HG03196 (cell line): Measurements from ENCODE around the gene MLXIP.
"Not testable (repeated sequence)": the region's sequence is repeated elsewhere in the genome, so short reads cannot be mapped to it uniquely, and the experiment has no call there.

Experiments used
- ATAC-seq: cut with Tn5 transposase; IDR thresholded peaks from one replicate; pipeline ENCODE4 v1.9.1; 2021; ENCODE audit not compliant: unreplicated experiment

MLXIP gene

DNA sequence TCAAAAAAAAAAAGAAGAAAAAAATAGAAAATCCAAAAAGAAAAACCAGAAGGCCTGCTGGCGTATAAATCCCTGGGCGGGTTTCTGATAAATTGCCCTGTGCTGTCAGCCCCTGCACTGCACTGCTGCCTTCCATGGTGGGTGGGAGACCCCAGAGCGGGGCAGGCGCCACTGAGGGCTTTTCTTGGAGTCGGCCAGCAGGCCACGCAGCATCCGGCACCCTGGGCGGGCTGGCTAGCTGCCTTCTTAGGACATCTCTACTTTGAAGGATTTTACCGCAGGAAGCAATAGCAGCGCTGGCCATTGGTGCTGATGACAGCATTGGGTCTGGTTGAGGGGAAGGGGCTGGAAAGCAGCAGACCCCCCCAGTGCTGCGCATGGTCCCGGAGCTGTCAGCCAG, 66.3 kb downstream of the MLXIP start:
- no peak for ATAC-seq

- no peak for ATAC-seq
Observed at GRCh38 chr12:122145505-122146330, 67.2 kb downstream of the MLXIP start.

GRCh38 chr12:122147514-122148290, 69.1 kb downstream of the MLXIP start:
- ATAC-seq, result no peak

DNA sequence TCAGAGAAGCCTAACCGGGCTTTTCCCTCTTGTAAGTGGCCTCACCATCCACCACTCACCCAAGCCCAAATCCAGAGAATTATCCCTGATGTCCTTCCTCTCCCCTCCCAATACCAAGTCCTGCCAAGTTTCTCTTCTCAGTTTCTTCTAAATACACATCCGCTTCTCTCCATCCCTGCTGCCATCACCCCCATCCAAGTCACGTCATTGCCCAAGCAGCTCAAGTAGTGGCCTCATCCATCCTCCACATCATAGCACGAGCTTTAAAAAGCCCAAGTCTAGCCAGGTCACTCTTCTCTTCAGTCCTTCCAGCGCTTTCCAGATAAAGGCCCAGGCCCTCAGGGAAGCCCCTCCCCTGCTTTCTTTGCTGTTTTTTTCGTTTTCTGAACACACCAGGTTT, 70.1 kb downstream of the MLXIP start:
- no peak for ATAC-seq

DNA sequence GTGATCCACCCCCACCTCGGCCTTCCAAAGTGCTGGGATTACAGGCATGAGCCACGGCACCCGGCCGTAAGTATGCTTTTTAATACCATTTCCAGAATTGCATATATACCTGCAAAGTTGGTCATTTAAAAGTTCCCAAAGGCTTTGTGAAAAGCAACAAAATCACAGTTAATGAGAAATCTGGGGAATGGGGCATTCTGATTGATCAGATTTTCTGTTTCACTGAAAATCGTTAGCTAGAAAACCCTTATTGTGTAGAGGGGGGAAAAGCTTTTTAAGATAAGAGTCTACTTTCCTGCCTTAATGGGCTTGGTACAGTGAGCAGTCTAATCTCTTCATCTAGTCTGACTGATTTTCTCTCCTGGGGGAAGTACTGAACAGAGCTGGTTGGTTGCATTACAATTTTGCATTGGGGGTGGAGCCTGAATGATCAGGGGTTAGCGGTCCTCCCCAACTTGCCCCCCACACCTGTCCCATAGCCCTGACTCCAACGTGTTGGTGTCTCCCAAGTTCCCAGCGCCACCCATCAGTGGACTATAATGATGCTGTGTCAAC, 71.6 kb downstream of the MLXIP start:
- no peak for ATAC-seq

DNA sequence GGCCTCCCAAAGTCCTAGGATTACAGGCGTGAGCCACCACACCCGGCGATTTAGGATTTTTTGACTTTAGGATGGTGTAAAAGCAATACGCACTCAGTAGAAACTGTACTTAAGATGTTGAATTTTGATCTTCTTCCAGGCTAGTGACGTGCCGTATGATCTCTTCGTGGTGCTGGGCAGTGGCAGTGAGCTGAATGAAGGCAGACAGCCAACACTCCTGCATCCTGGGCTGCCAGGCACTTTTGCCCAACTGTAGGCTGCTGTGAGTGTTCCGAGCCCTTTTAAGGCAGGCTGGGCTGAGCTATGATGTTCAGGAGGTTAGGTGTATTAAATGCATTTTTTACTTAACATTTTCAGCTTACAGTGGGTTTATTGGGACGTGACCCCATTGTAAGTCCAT, 74.2 kb downstream of the MLXIP start:
- no peak for ATAC-seq

DNA sequence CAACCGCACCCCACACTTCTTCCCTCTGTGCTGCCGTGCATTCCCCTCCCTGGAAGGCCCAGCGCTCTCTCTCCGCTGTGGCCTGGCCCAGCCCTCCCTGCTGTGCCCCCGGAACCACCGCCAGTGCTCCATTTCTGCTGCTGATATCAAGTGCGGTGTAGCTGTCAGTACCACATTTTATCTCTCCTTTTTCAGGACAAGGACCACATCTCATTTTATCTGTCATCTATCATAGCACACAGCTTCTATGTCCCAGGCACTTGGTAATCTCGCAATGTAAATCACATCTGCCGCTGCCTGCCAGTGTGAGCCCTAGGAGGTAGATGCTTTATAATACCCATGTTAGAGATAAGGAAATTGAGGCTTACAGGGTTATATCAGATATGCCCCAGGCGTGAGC, 77.1 kb downstream of the MLXIP start:
- no peak for ATAC-seq

DNA sequence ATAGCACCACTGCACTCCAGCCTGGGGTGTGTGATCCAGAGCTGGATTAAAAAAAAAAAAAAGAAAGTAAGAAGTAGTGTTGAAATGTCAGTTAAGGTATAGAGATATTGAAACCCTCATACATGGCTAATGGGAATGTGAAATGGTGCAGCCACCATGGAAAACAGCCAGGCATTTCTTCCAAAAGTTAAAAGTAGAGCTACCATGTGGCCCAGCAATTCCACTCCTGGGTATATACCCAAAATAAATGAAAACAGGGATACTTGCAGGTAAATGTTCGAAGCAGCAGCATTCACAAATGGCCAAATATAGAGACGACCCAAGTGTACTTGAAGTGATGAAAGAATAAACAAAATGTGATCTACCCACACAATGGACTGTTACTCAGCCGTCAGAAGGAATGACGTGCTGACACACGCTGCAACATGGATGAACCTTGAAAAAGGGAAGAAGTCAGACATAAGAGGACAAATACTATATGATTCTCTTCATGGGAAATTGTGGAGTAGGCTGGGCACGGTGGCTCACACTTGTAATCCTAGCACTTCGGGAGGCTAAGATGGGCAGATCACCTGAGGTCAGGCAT, 80.2 kb downstream of the MLXIP start:
- no peak for ATAC-seq

GRCh38 chr12:122159882-122160281, 81.3 kb downstream of the MLXIP start:
- ATAC-seq, result no peak

- no peak for ATAC-seq
Observed at GRCh38 chr12:122160761-122161160, 82.2 kb downstream of the MLXIP start.

- ATAC-seq, result no peak
Observed at GRCh38 chr12:122161682-122162081, 83.1 kb downstream of the MLXIP start.

GRCh38 chr12:122162976-122163375, 84.4 kb downstream of the MLXIP start:
- no peak for ATAC-seq

GRCh38 chr12:122166422-122167349, 88.1 kb downstream of the MLXIP start:
- no peak for ATAC-seq

DNA sequence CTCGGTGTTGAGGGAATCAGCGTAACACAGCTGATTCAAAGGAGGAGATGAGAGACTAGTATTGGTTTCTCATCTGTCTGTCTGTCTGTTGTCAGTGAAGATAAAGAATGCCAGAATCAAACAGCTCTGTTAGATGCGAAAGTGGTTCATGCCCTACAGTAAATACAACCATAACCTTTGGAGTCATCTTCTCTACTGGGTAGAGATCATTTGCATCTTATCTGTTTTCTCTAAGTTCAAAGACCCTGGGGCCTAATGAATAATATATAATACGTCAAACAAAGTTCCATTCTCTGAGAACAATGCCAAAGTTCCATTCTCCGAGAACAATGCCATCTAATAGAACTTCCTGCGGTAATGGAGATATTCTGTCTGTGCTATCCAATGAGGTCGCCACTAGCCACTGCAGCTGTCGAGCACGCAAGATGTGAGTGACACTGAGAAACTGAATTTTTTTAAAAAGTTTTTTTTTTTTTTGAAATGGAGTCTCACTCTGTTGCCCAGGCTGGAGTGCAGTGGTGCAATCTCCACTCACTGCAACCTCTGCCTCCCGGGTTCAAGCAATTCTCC, 88.9 kb downstream of the MLXIP start:
- ATAC-seq, result no peak

DNA sequence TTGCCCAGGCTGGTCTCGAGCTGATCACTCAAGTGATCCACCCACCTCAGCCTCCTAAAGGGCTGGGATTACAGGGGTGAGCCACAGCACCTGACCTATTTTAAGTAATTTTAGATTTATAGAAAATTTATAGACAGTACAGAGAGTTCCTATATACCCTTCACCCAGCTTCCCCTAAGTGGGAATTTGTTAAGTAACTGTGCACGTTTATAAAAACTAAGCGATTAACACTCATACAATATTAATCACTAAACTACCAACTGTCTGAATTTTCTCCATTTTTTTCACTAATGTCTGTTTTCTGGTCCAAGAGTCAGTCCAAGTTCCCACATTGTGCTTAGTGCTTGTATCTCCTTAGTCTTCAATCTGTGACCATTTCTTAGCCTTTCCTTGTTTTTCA, 89.9 kb downstream of the MLXIP start:
- ATAC-seq, result no peak

DNA sequence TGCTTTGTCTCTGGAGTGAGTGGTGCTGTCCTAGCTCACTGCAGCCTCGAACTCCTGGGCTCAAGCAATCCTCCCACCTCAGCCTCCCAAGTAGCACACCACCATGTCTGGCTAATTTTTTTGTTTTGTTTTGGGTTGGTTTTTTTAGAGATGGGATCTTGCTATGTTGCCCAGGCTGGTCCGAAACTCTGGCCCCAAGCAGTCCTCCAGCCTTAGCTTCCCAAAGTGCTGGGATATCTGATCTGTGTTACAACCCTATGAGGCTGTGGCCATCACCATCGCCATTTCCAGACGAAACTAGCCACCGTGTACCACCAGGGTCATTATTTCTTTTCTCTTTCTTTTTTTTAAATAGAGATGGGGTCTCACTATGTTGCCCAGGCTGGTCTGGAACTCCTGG, 92.8 kb downstream of the MLXIP start:
- ATAC-seq, result no peak

- no peak for ATAC-seq
Observed at GRCh38 chr12:122172262-122172939, 93.8 kb downstream of the MLXIP start.

DNA sequence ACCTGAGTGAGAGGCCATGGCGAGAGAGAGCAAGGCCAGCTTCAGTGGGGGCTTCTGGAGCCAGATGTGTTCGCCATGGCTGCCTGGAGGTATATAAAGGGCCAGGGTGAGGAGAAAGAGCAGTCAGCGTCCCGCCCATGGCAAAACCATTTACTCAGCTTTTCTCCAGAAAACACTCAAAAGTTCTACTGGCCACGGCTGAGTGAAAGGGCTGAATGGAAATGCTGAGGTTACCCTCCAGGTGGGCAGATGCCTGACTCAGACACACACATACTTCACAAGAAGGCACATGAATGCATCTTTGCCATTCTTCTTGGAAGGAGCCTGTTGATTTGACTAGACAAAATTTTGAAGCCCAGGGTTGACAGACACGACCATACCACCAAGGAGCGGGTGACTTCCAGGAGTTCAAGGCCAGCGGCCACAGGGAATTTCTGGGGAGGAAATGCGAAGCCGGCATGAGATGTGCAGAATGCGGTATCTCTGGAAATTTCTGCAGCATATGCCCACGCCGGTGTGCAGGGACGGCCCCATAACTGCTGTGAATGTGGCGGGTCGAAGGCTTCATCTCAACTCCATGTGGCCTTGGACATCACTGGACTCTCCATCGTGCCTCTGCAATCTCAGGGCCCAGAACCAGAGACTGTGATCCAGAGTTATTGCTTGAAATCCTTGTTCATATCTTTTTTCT, 95.7 kb downstream of the MLXIP start, which contains the start of gene IL31:
Gene IL31 (minus strand): TSS at position 67 of the 691 bp plus-strand sequence. CDS start 49 bp downstream, at position 18.
- no peak for ATAC-seq

GRCh38 chr12:122176473-122176872, 97.9 kb downstream of the MLXIP start:
- ATAC-seq, result not testable (repeated sequence)
